ENCODE measurements around the gene COG5.

DNA sequence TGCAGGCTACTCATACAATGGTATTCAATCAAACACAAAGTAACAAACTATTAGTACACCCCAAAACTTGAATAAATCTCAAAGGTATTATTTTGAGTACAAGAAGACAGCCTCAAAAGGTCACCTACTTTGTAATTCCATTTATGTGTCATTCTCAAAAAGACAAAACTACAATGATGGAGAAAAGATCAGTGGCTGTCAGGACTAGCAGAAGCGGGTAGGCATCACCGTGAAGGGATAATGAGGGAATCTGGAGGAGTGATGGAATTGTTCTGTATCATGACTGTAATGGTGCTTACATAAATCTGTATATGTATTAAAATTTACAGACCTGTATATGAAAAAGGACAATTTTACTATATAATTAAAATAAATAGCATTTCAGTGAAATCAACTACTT, 37.0 kb downstream of the COG5 start:
- TF ChIP-seq ZFP30 (CRISPR knock-in tag; IDR thresholded peaks at IDR 0.05) (no peak), ZNF70 (CRISPR knock-in tag; IDR thresholded peaks at IDR 0.05) (no peak), ISL1 (CRISPR knock-in tag; IDR thresholded peaks at IDR 0.05) (no peak)
